OCI-LY7 (cell line): Measurements from ENCODE around the gene ADAMTS17.

Experiments used
- CTCF ChIP-seq: fragments of 200-600 bp; sonication (generic); conservative IDR thresholded peaks from 2 replicates; pipeline ENCODE4 v1.5.1; 2014; ENCODE audit warnings: mild to moderate bottlenecking, antibody characterized with exemption, low read length, moderate library complexity, mixed read lengths
- EZH2phosphoT487 ChIP-seq: fragments of 200-600 bp; sonication (generic); IDR thresholded peaks from 2 replicates; pipeline ENCODE4 v1.6.1; 2018; ENCODE audit warnings: low read depth, borderline replicate concordance, mild to moderate bottlenecking, mixed run types, antibody characterized with exemption, low read length, moderate library complexity, mixed read lengths

- no peak for TF ChIP-seq CTCF
- TF ChIP-seq EZH2phosphoT487: no peak
Measured at GRCh38 chr15:99932676-99933402, 408.9 kb downstream of the ADAMTS17 start.
